IMR-90 (cell line): ENCODE data around the gene ZNF609. TPM values are rescaled to one million over a fixed set of nuclear protein-coding genes. Genes with fewer than 3 reads are reported as not detected.

Experiments used
- ATAC-seq: fragments of 200-7000 bp; cut with Tn5 transposase; 2 replicates; pipeline ENCODE4 v1.9.1; 2020; ENCODE audit warnings: low read depth, mild to moderate bottlenecking, moderate library complexity
- BruUV-seq: library from RNA; stranded (reverse); fragments of 400-500 nt; replicated peaks from 2 replicates; lab custom pipeline; 2021; lab: Mats Ljungman, UMichigan
- CTCF ChIA-PET: fragments of 300-600 bp; formaldehyde crosslinking; extraction: SDS; loops from one replicate; lab custom pipeline; 2021; ENCODE audit warnings: antibody characterized with exemption; lab: Yijun Ruan, JAX
- POLR2A ChIA-PET: fragments of 300-600 bp; sonication (Branson Sonifier 250); formaldehyde crosslinking; loops from one replicate; lab custom pipeline; 2022; ENCODE audit warnings: antibody characterized with exemption; ENCODE audit not compliant: unreplicated experiment; lab: Charles Lee
- DNase-seq: peaks from one replicate; pipeline ENCODE4 v3.0.0; 2013
- H2AFZ ChIP-seq: replicated peaks from 2 replicates; pipeline ENCODE3; 2013; ENCODE audit warnings: low read length, mild to moderate bottlenecking; ENCODE audit not compliant: poor library complexity
- H2AK5ac ChIP-seq: 2 replicates; pipeline ENCODE4 v1.6.1; 2013; ENCODE audit warnings: low read depth, low read length, inconsistent platforms
- H2AK9ac ChIP-seq: replicated peaks from 2 replicates; pipeline ENCODE3; 2013; ENCODE audit warnings: mild to moderate bottlenecking, low read depth, low read length, moderate library complexity; ENCODE audit not compliant: poor library complexity
- H2BK120ac ChIP-seq: 2 replicates; pipeline ENCODE4 v1.6.1; 2013; ENCODE audit warnings: low read depth, low read length, inconsistent platforms
- H2BK15ac ChIP-seq: 3 replicates; pipeline ENCODE4 v1.6.1; 2013; ENCODE audit warnings: low read depth, low read length, inconsistent platforms
- H2BK20ac ChIP-seq: 2 replicates; pipeline ENCODE4 v1.6.1; 2013; ENCODE audit warnings: low read depth, mild to moderate bottlenecking, inconsistent platforms, low read length, moderate library complexity
- H2BK5ac ChIP-seq: 2 replicates; pipeline ENCODE4 v1.6.1; 2013; ENCODE audit warnings: mild to moderate bottlenecking, low read depth, low read length, inconsistent platforms; ENCODE audit not compliant: poor library complexity, severe bottlenecking
- H3K14ac ChIP-seq: replicated peaks from 2 replicates; pipeline ENCODE4 v1.6.1; 2013; ENCODE audit warnings: low read depth, low read length, inconsistent platforms
- H3K18ac ChIP-seq: 2 replicates; pipeline ENCODE4 v1.6.1; 2013; ENCODE audit warnings: low read depth, low read length, control low read depth
- H3K23ac ChIP-seq: 2 replicates; pipeline ENCODE4 v1.6.1; 2013; ENCODE audit warnings: low read depth, low read length, inconsistent platforms
- H3K27ac ChIP-seq: 2 replicates; pipeline ENCODE4 v1.5.1; 2013; ENCODE audit warnings: mild to moderate bottlenecking, control low read depth, low read length; ENCODE audit not compliant: insufficient read depth
- H3K27me3 ChIP-seq: 2 replicates; pipeline ENCODE4 v1.6.1; 2013; ENCODE audit warnings: low read length; ENCODE audit not compliant: control insufficient read depth, insufficient read depth
- H3K36me3 ChIP-seq: 2 replicates; pipeline ENCODE4 v1.6.1; 2013; ENCODE audit warnings: low read length, mixed read lengths; ENCODE audit not compliant: control insufficient read depth, insufficient read depth
- H3K4ac ChIP-seq: 2 replicates; pipeline ENCODE4 v1.6.1; 2013; ENCODE audit warnings: low read depth, low read length, inconsistent platforms
- H3K4me1 ChIP-seq: 2 replicates; pipeline ENCODE4 v1.6.1; 2013; ENCODE audit warnings: low read length, mixed read lengths; ENCODE audit not compliant: control insufficient read depth, insufficient read depth
- H3K4me2 ChIP-seq: 2 replicates; pipeline ENCODE4 v1.6.1; 2013; ENCODE audit warnings: low read depth, mild to moderate bottlenecking, control low read depth, low read length, moderate library complexity
- H3K4me3 ChIP-seq: 2 replicates; pipeline ENCODE4 v1.5.1; 2013; ENCODE audit warnings: low read depth, mild to moderate bottlenecking, control low read depth, low read length, moderate library complexity; ENCODE audit not compliant: insufficient read depth
- H3K56ac ChIP-seq: 2 replicates; pipeline ENCODE4 v1.6.1; 2013; ENCODE audit warnings: low read length, inconsistent platforms; ENCODE audit not compliant: insufficient read depth; ENCODE audit errors: extremely low read depth
- H3K79me1 ChIP-seq, 2 experiments: 2 replicates each; pipeline ENCODE4 v1.6.1; 2013; ENCODE audit warnings: low read length in 2 of 2, inconsistent platforms in 1 of 2, low read depth in 1 of 2
- H3K9ac ChIP-seq: 2 replicates; pipeline ENCODE4 v1.6.1; 2013; ENCODE audit warnings: low read depth, low read length, control low read depth
- H3K9me1 ChIP-seq: 2 replicates; pipeline ENCODE4 v1.6.1; 2013; ENCODE audit warnings: low read length, inconsistent platforms; ENCODE audit not compliant: insufficient read depth
- H3K9me3 ChIP-seq: 2 replicates; pipeline ENCODE4 v1.6.1; 2013; ENCODE audit warnings: low read length; ENCODE audit not compliant: control insufficient read depth, insufficient read depth
- H4K20me1 ChIP-seq: 2 replicates; pipeline ENCODE4 v1.6.1; 2013; ENCODE audit warnings: low read length, inconsistent platforms; ENCODE audit not compliant: insufficient read depth
- H4K5ac ChIP-seq: 2 replicates; pipeline ENCODE4 v1.6.1; 2013; ENCODE audit warnings: mild to moderate bottlenecking, low read depth, low read length, control low read depth
- H4K8ac ChIP-seq, 2 experiments: 2 replicates each; pipeline ENCODE4 v1.6.1; 2013; ENCODE audit warnings: low read depth in 2 of 2, low read length in 2 of 2, control low read depth in 1 of 2, inconsistent platforms in 1 of 2
- H4K91ac ChIP-seq: 2 replicates; pipeline ENCODE4 v1.6.1; 2013; ENCODE audit warnings: low read depth, low read length, inconsistent platforms; ENCODE audit not compliant: insufficient read depth
- BHLHE40 ChIP-seq: fragments of 150-350 bp; IDR thresholded peaks from 2 replicates; pipeline ENCODE4 v1.6.1; 2016; ENCODE audit warnings: mild to moderate bottlenecking, low read depth, low read length
- CEBPB ChIP-seq: IDR thresholded peaks from 2 replicates; pipeline ENCODE4 v1.6.1; 2012; ENCODE audit warnings: low read depth, low read length, improper control_type of control experiment
- CHD1 ChIP-seq: IDR thresholded peaks from 2 replicates; pipeline ENCODE4 v1.6.1; 2012; ENCODE audit warnings: low read depth, low read length, improper control_type of control experiment
- FOS ChIP-seq: fragments of 150-350 bp; IDR thresholded peaks from 2 replicates; pipeline ENCODE4 v1.6.1; 2016; ENCODE audit warnings: low read depth, low read length
- MAFK ChIP-seq: IDR thresholded peaks from 2 replicates; pipeline ENCODE4 v1.6.1; 2012; ENCODE audit warnings: low read depth, low read length, improper control_type of control experiment
- MAZ ChIP-seq: IDR thresholded peaks from 2 replicates; pipeline ENCODE4 v1.6.1; 2012; ENCODE audit warnings: low read depth, mild to moderate bottlenecking, low read length, improper control_type of control experiment, moderate library complexity, borderline replicate concordance
- MXI1 ChIP-seq: IDR thresholded peaks from 2 replicates; pipeline ENCODE4 v1.6.1; 2012; ENCODE audit warnings: low read depth, mild to moderate bottlenecking, low read length, moderate library complexity, borderline replicate concordance
- NFE2L2 ChIP-seq: fragments of 150-350 bp; IDR thresholded peaks from 2 replicates; pipeline ENCODE4 v1.6.1; 2016; ENCODE audit warnings: low read depth, mild to moderate bottlenecking, low read length
- POLR2A ChIP-seq: IDR thresholded peaks from 2 replicates; pipeline ENCODE4 v1.6.1; 2012; ENCODE audit warnings: mild to moderate bottlenecking, low read depth, low read length
- RAD21 ChIP-seq: IDR thresholded peaks from 2 replicates; pipeline ENCODE4 v1.6.1; 2012; ENCODE audit warnings: low read length, improper control_type of control experiment
- RCOR1 ChIP-seq: IDR thresholded peaks from 2 replicates; pipeline ENCODE4 v1.6.1; 2012; ENCODE audit warnings: mild to moderate bottlenecking, low read length, improper control_type of control experiment; ENCODE audit not compliant: insufficient replicate concordance
- RFX5 ChIP-seq: IDR thresholded peaks from 2 replicates; pipeline ENCODE4 v1.8.0; 2012; ENCODE audit warnings: low read depth, mild to moderate bottlenecking, low read length, moderate library complexity
- SMC3 ChIP-seq: fragments of 150-350 bp; IDR thresholded peaks from 2 replicates; pipeline ENCODE4 v1.6.1; 2016; ENCODE audit warnings: low read depth, mild to moderate bottlenecking, antibody characterized with exemption, low read length, moderate library complexity
- dilution Hi-C: fragments of 300-500 bp; cut with HindIII; formaldehyde crosslinking; loops from one replicate; pipeline ENCODE4 v1.14.3; 2018; ENCODE audit warnings: low sequenced_read_pairs; ENCODE audit not compliant: unreplicated experiment
- in situ Hi-C: fragments of 300-500 bp; cut with MboI; formaldehyde crosslinking; loops from 3 replicates; pipeline ENCODE4 v1.14.3; 2019; ENCODE audit warnings: low sequenced_read_pairs, inconsistent platforms, mixed read lengths
- intact Hi-C: fragments of 100-400 bp; cut with micrococcal nuclease; formaldehyde crosslinking; loops from 2 replicates; pipeline ENCODE4 v1.10.0; 2022
- polyA plus RNA-seq, 3 experiments: library from polyadenylated mRNA; depleted of rRNA; stranded (reverse); fragments of >200 nt; gene quantifications; 2 replicates each; pipeline ENCODE4 v1.2.3, GENCODE V29; 2012; ENCODE audit warnings: low replicate concordance in 1 of 3
- total RNA-seq: library from RNA; depleted of rRNA; stranded (reverse); fragments of >200 nt; gene quantifications from 2 replicates; pipeline ENCODE4 v1.2.3, GENCODE V29; 2012
- TF ChIP-seq, protein P1 (sequence below): fragments of 150-350 bp; IDR thresholded peaks from 2 replicates; pipeline ENCODE4 v1.6.1; 2017; ENCODE audit warnings: mild to moderate bottlenecking, antibody characterized with exemption, low read length, low read depth
- TF ChIP-seq, protein P2 (sequence below): conservative IDR thresholded peaks from 2 replicates; pipeline ENCODE4 v1.5.1; 2012; ENCODE audit warnings: mild to moderate bottlenecking, low read depth, low read length, improper control_type of control experiment
- TF ChIP-seq, protein P3 (sequence below): fragments of 150-350 bp; IDR thresholded peaks from 2 replicates; pipeline ENCODE4 v1.6.1; 2016; ENCODE audit warnings: low read depth, mild to moderate bottlenecking, low read length, moderate library complexity, borderline replicate concordance

The ZNF609 gene
- total and polyA plus RNA-seq, 2 of the 4 experiments (the other 2 are of a cell fraction) = 10.4 to 12.5 TPM

DNA sequence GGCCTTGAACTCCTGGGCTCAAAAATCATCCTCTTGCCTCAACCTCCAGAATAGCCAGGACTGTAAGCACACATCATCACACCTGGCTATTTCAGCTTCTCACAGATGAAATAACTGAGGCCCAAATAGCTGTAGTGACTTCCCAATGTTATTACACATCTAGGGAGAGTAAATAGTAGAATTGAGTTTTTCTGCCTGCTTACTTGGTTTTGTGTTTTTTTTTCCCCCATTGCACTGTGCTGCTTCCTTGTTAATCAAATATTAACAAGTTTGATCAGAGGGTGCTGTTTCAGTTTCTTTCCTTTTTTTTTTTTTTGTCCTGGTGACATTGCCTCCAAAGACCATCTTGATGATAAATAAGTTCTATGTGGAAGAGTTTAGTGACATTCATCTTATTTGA is 23.4 kb downstream of the ZNF609 start:
- Histone ChIP-seq H3K27me3 (no peaks in the 10 kb centered on the region), H3K4ac (no peak overlapping the region), H3K36me3 (peaks cover 4% of the 10 kb centered on the region; the same call in 1 of the 2 replicates), H3K18ac (no peak overlapping the region), H3K14ac (no peak overlapping the region), H3K9me1 (peaks cover 10% of the 10 kb centered on the region; the same call in 1 of the 2 replicates), H4K91ac (no peak overlapping the region), H4K20me1 (peaks cover 42% of the 10 kb centered on the region), H3K23ac (no peak overlapping the region), H3K27ac (no peak overlapping the region), H3K4me2 (no peak overlapping the region), H3K9me3 (no peaks in the 10 kb centered on the region), H2BK20ac (no peak overlapping the region), H3K56ac (no peak overlapping the region), H2BK5ac (no peak overlapping the region), H3K79me1 (peaks cover 20 to 60% of the 10 kb centered on the region in 2 experiments), H2AK5ac (no peak overlapping the region), H3K9ac (no peak overlapping the region), H3K4me3 (no peak overlapping the region), H2BK15ac (no peak overlapping the region), H3K4me1 (no peaks in the 10 kb centered on the region), H4K8ac (no peak overlapping the region), H4K5ac (no peak overlapping the region), H2AFZ (no peak overlapping the region), H2AK9ac (no peak overlapping the region), H2BK120ac (no peak overlapping the region)
- no peak for TF ChIP-seq RFX5
- no peak for TF ChIP-seq RCOR1
- TF ChIP-seq SMC3 = no peak
- TF ChIP-seq, protein P1, sequence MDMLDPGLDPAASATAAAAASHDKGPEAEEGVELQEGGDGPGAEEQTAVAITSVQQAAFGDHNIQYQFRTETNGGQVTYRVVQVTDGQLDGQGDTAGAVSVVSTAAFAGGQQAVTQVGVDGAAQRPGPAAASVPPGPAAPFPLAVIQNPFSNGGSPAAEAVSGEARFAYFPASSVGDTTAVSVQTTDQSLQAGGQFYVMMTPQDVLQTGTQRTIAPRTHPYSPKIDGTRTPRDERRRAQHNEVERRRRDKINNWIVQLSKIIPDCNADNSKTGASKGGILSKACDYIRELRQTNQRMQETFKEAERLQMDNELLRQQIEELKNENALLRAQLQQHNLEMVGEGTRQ = no peak
- TF ChIP-seq POLR2A = no peak
- TF ChIP-seq BHLHE40 = no peak
- TF ChIP-seq, protein P2, sequence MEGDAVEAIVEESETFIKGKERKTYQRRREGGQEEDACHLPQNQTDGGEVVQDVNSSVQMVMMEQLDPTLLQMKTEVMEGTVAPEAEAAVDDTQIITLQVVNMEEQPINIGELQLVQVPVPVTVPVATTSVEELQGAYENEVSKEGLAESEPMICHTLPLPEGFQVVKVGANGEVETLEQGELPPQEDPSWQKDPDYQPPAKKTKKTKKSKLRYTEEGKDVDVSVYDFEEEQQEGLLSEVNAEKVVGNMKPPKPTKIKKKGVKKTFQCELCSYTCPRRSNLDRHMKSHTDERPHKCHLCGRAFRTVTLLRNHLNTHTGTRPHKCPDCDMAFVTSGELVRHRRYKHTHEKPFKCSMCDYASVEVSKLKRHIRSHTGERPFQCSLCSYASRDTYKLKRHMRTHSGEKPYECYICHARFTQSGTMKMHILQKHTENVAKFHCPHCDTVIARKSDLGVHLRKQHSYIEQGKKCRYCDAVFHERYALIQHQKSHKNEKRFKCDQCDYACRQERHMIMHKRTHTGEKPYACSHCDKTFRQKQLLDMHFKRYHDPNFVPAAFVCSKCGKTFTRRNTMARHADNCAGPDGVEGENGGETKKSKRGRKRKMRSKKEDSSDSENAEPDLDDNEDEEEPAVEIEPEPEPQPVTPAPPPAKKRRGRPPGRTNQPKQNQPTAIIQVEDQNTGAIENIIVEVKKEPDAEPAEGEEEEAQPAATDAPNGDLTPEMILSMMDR = no peak
- no peak for TF ChIP-seq MAFK
- no peak for TF ChIP-seq CHD1
- TF ChIP-seq RAD21 = no peak
- TF ChIP-seq NFE2L2 = no peak
- TF ChIP-seq MAZ = no peak
- TF ChIP-seq FOS = no peak
- TF ChIP-seq, protein P3, sequence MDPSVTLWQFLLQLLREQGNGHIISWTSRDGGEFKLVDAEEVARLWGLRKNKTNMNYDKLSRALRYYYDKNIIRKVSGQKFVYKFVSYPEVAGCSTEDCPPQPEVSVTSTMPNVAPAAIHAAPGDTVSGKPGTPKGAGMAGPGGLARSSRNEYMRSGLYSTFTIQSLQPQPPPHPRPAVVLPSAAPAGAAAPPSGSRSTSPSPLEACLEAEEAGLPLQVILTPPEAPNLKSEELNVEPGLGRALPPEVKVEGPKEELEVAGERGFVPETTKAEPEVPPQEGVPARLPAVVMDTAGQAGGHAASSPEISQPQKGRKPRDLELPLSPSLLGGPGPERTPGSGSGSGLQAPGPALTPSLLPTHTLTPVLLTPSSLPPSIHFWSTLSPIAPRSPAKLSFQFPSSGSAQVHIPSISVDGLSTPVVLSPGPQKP = no peak
- TF ChIP-seq MXI1 = no peak
- no peak for TF ChIP-seq CEBPB
- no TSS peak for BruUV-seq
- DNase-seq (no peak), ATAC-seq (no peak)
- intact Hi-C loops = no loop called here
- CTCF ChIA-PET = no interaction called here
- POLR2A ChIA-PET = no interaction called here
- in situ Hi-C loops = no loop called here
- dilution Hi-C loops = no loop called here
